Activated CD4-positive, alpha-beta T cell treated with anti-CD3 and anti-CD28 coated beads, Interleukin-2, amount 50 U/mL, for 16 hours (primary cell): ENCODE data around the gene ANKRD44.

Experiments
- DNase-seq: peaks from one replicate; pipeline ENCODE4 v3.0.0-alpha.2; 2020

Gene ANKRD44

GRCh38 chr2:197256547-197257170 is 53.9 kb downstream of the ANKRD44 start:
- no peak for DNase-seq

GRCh38 chr2:197256021-197256420 is 54.6 kb downstream of the ANKRD44 start:
- no peak for DNase-seq

GRCh38 chr2:197255543-197255942 is 55.0 kb downstream of the ANKRD44 start:
- DNase-seq, result peak; percentile 86

GRCh38 chr2:197254776-197255530 is 55.6 kb downstream of the ANKRD44 start:
- no peak for DNase-seq

GRCh38 chr2:197251576-197251975 is 59.0 kb downstream of the ANKRD44 start:
- no peak for DNase-seq

GRCh38 chr2:197251163-197251562 is 59.4 kb downstream of the ANKRD44 start:
- DNase-seq, result no peak

- no peak for DNase-seq
These were observed 60.5 kb downstream of the ANKRD44 start for GRCh38 chr2:197250084-197250397.

GRCh38 chr2:197249381-197250083 is 61.0 kb downstream of the ANKRD44 start:
- DNase-seq, result no peak

- DNase-seq, result no peak
These were observed 62.0 kb downstream of the ANKRD44 start for GRCh38 chr2:197248623-197249022.

GRCh38 chr2:197248001-197248401 is 62.6 kb downstream of the ANKRD44 start:
- no peak for DNase-seq

- DNase-seq, result no peak
These were observed 63.5 kb downstream of the ANKRD44 start for GRCh38 chr2:197247083-197247482.

- DNase-seq, result no peak
These were observed 64.5 kb downstream of the ANKRD44 start for GRCh38 chr2:197245829-197246804.

- no peak for DNase-seq
These were observed 66.2 kb downstream of the ANKRD44 start for GRCh38 chr2:197244349-197244748.

GRCh38 chr2:197242719-197243118 is 67.9 kb downstream of the ANKRD44 start:
- no peak for DNase-seq

GRCh38 chr2:197241596-197241995 is 69.0 kb downstream of the ANKRD44 start:
- no peak for DNase-seq

GRCh38 chr2:197241153-197241552 is 69.4 kb downstream of the ANKRD44 start:
- DNase-seq, result no peak

- DNase-seq, result no peak
These were observed 70.0 kb downstream of the ANKRD44 start for GRCh38 chr2:197240421-197241041.

GRCh38 chr2:197240018-197240417 is 70.6 kb downstream of the ANKRD44 start:
- DNase-seq, result peak; percentile 55

- peak; percentile 68 for DNase-seq
These were observed 71.1 kb downstream of the ANKRD44 start for GRCh38 chr2:197239434-197239833.

- DNase-seq, result peak; percentile 76
These were observed 72.6 kb downstream of the ANKRD44 start for GRCh38 chr2:197238043-197238365.

- DNase-seq, result no peak
These were observed 73.1 kb downstream of the ANKRD44 start for GRCh38 chr2:197237291-197238042.

- no peak for DNase-seq
These were observed 73.8 kb downstream of the ANKRD44 start for GRCh38 chr2:197236816-197237215.
